KMS-11 (cell line): ENCODE results near the gene RPL26.

Experiments
- H2AFZ ChIP-seq: fragments of 200-600 bp; sonication (generic); 2 replicates; pipeline ENCODE4 v1.6.1; 2016; ENCODE audit warnings: antibody characterized with exemption, mixed run types, low read depth
- H3K27ac ChIP-seq: fragments of 200-600 bp; sonication (generic); 2 replicates; pipeline ENCODE4 v1.6.1; 2016; ENCODE audit warnings: mild to moderate bottlenecking, mixed run types
- H3K27me3 ChIP-seq: fragments of 200-600 bp; sonication (generic); 2 replicates; pipeline ENCODE4 v1.6.1; 2017; ENCODE audit warnings: mild to moderate bottlenecking, low read depth, mixed run types, moderate library complexity; ENCODE audit not compliant: insufficient read depth
- H3K36me3 ChIP-seq: fragments of 200-600 bp; sonication (generic); 2 replicates; pipeline ENCODE4 v1.6.1; 2017; ENCODE audit warnings: mild to moderate bottlenecking, mixed run types; ENCODE audit not compliant: insufficient read depth
- H3K4me1 ChIP-seq: fragments of 200-600 bp; sonication (generic); 2 replicates; pipeline ENCODE4 v1.6.1; 2016; ENCODE audit warnings: mild to moderate bottlenecking, low read depth, mixed run types; ENCODE audit not compliant: poor library complexity, severe bottlenecking
- H3K4me2 ChIP-seq: fragments of 200-600 bp; sonication (generic); 2 replicates; pipeline ENCODE4 v1.7.0; 2016; ENCODE audit warnings: mild to moderate bottlenecking, mixed run types
- H3K4me3 ChIP-seq: fragments of 200-600 bp; sonication (generic); IDR thresholded peaks from 2 replicates; pipeline ENCODE4 v1.6.1; 2017; ENCODE audit warnings: low read depth, low read length, mixed read lengths; ENCODE audit not compliant: insufficient read depth
- H3K79me2 ChIP-seq: fragments of 200-600 bp; sonication (generic); 2 replicates; pipeline ENCODE4 v1.6.1; 2016; ENCODE audit warnings: low read depth, mixed run types; ENCODE audit not compliant: insufficient read depth
- H3K9ac ChIP-seq: fragments of 200-600 bp; sonication (generic); 2 replicates; pipeline ENCODE4 v1.6.1; 2016; ENCODE audit warnings: mild to moderate bottlenecking, mixed run types
- H4K20me1 ChIP-seq: fragments of 200-600 bp; sonication (generic); 2 replicates; pipeline ENCODE4 v1.6.1; 2016; ENCODE audit warnings: mild to moderate bottlenecking, mixed run types; ENCODE audit not compliant: insufficient read depth
- TF ChIP-seq, protein P1 (sequence below): fragments of 200-600 bp; sonication (generic); conservative IDR thresholded peaks from 2 replicates; pipeline ENCODE4 v1.6.1; 2017; ENCODE audit warnings: low read depth, mild to moderate bottlenecking, antibody characterized with exemption, low read length, moderate library complexity, mixed read lengths

The RPL26 gene

DNA sequence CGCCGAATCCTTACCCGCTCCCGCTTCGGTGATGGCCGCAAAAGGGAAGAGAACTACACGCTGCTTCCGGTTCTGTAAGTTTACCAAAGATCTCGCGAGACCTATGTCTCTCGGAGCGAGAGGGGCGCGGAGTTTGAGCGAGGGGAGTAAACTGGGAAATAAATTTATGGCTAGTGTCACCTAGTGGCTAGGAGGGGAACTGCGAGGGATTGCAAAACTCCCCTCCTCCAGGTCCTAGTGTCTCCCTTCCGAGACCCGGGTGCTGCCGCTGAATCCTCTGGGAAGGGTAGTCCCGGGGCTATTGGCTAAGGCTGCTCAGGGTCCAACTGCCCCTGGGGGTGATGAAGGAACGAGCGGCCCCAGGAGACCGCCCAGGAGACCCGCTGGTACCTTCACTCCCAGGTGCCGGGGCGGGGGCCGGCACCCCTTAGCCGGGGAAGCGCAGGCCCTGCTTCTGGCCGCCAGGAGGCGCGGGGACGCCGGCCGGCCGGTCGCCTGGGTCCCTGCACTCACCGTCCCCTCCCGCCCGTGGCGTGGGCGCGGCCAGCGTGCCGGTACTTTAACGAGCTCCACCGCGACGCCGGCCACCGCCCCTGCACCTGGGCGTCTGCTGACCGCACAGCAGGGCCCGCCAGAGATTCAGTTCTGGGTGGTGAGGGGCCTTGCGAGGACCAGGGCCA, at the start of gene RPL26:
TSS of gene RPL26 (minus strand) at position 51 of the 680 bp plus-strand sequence. CDS start 883 bp downstream, outside the sequence.
- Histone ChIP-seq H2AFZ (no peak within 1 kb of the TSS; the same call in 1 of the 2 replicates), H3K79me2 (peaks cover 25% of the 10 kb centered on the region), H3K4me2 (peak within 1 kb of the TSS; percentile 39; the same call in 1 of the 2 replicates), H3K27me3 (no peaks in the 10 kb centered on the region), H3K4me3 (no peak within 1 kb of the TSS), H3K9ac (peak within 1 kb of the TSS; percentile 71; the same call in 1 of the 2 replicates), H4K20me1 (no peaks in the 10 kb centered on the region), H3K36me3 (no peaks in the 10 kb centered on the region), H3K4me1 (peaks cover 4% of the 10 kb centered on the region), H3K27ac (peak within 1 kb of the TSS; percentile 52)
- TF ChIP-seq, protein P1, sequence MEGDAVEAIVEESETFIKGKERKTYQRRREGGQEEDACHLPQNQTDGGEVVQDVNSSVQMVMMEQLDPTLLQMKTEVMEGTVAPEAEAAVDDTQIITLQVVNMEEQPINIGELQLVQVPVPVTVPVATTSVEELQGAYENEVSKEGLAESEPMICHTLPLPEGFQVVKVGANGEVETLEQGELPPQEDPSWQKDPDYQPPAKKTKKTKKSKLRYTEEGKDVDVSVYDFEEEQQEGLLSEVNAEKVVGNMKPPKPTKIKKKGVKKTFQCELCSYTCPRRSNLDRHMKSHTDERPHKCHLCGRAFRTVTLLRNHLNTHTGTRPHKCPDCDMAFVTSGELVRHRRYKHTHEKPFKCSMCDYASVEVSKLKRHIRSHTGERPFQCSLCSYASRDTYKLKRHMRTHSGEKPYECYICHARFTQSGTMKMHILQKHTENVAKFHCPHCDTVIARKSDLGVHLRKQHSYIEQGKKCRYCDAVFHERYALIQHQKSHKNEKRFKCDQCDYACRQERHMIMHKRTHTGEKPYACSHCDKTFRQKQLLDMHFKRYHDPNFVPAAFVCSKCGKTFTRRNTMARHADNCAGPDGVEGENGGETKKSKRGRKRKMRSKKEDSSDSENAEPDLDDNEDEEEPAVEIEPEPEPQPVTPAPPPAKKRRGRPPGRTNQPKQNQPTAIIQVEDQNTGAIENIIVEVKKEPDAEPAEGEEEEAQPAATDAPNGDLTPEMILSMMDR: peak; percentile 64

- Histone ChIP-seq H3K79me2 (no peaks in the 10 kb centered on the region), H3K4me1 (no peaks in the 10 kb centered on the region), H3K36me3 (no peaks in the 10 kb centered on the region), H3K9ac (no peak overlapping the region), H2AFZ (no peak overlapping the region), H3K27me3 (no peaks in the 10 kb centered on the region), H3K4me3 (no peak overlapping the region), H4K20me1 (no peaks in the 10 kb centered on the region), H3K27ac (no peak overlapping the region), H3K4me2 (no peak overlapping the region)
- TF ChIP-seq, protein P1: no peak
Observed at GRCh38 chr17:8430966-8431365, 48.0 kb upstream of the RPL26 start.

- Histone ChIP-seq H3K4me3 (no peak overlapping the region), H3K4me2 (no peak overlapping the region), H3K9ac (no peak overlapping the region), H3K36me3 (no peaks in the 10 kb centered on the region), H3K27me3 (no peaks in the 10 kb centered on the region), H3K4me1 (no peaks in the 10 kb centered on the region), H4K20me1 (no peaks in the 10 kb centered on the region), H3K27ac (no peak overlapping the region), H3K79me2 (no peaks in the 10 kb centered on the region), H2AFZ (no peak overlapping the region)
- TF ChIP-seq, protein P1: no peak
Observed at GRCh38 chr17:8426802-8427201, 43.8 kb upstream of the RPL26 start.

- Histone ChIP-seq H2AFZ (no peak overlapping the region), H3K4me1 (no peaks in the 10 kb centered on the region), H3K4me2 (no peak overlapping the region), H3K36me3 (no peaks in the 10 kb centered on the region), H3K4me3 (no peak overlapping the region), H3K27ac (no peak overlapping the region), H3K79me2 (no peaks in the 10 kb centered on the region), H4K20me1 (no peaks in the 10 kb centered on the region), H3K9ac (no peak overlapping the region), H3K27me3 (no peaks in the 10 kb centered on the region)
- TF ChIP-seq, protein P1: no peak
Observed at GRCh38 chr17:8426094-8426720, 43.2 kb upstream of the RPL26 start.
